D721Med (cell line): ENCODE data around the gene RPP40.

Experiments
- DNase-seq: peaks from one replicate; pipeline ENCODE4 v3.0.0; 2011; ENCODE audit warnings: low spot score; ENCODE audit not compliant: insufficient read length
- FAIRE-seq: peaks from 2 replicates; lab custom pipeline; 2011; peaks lifted over from hg19 to GRCh38; lab: Jason Lieb, UNC
- TF ChIP-seq, protein P1 (sequence below): IDR thresholded peaks from 2 replicates; pipeline ENCODE4 v1.5.1; 2012; ENCODE audit warnings: mild to moderate bottlenecking, control low read depth; ENCODE audit not compliant: insufficient read depth; ENCODE audit errors: missing control alignments

The RPP40 gene

DNA sequence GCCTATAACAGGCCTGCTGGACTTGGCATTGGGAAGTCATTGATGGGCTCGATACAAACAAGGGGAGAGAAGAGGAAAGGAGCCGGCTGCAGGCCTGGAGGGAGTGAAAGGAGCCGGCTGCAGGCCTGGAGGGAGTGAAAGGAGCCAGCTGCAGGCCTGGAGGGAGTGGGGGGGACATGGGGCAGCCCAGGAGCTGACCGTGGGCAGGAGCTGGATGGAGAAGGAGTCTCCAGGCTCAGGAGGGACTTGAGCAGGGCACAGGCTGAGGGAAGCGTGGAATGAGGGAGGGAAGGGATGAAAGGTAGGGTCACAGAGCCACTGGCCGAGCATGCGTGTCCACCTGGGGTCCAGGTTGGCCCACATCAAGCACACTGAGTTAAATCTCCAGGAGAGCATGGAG, 32.0 kb downstream of the RPP40 start:
- DNase-seq (no peak), FAIRE-seq (no peak)
- TF ChIP-seq, protein P1, sequence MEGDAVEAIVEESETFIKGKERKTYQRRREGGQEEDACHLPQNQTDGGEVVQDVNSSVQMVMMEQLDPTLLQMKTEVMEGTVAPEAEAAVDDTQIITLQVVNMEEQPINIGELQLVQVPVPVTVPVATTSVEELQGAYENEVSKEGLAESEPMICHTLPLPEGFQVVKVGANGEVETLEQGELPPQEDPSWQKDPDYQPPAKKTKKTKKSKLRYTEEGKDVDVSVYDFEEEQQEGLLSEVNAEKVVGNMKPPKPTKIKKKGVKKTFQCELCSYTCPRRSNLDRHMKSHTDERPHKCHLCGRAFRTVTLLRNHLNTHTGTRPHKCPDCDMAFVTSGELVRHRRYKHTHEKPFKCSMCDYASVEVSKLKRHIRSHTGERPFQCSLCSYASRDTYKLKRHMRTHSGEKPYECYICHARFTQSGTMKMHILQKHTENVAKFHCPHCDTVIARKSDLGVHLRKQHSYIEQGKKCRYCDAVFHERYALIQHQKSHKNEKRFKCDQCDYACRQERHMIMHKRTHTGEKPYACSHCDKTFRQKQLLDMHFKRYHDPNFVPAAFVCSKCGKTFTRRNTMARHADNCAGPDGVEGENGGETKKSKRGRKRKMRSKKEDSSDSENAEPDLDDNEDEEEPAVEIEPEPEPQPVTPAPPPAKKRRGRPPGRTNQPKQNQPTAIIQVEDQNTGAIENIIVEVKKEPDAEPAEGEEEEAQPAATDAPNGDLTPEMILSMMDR, result no peak

DNA sequence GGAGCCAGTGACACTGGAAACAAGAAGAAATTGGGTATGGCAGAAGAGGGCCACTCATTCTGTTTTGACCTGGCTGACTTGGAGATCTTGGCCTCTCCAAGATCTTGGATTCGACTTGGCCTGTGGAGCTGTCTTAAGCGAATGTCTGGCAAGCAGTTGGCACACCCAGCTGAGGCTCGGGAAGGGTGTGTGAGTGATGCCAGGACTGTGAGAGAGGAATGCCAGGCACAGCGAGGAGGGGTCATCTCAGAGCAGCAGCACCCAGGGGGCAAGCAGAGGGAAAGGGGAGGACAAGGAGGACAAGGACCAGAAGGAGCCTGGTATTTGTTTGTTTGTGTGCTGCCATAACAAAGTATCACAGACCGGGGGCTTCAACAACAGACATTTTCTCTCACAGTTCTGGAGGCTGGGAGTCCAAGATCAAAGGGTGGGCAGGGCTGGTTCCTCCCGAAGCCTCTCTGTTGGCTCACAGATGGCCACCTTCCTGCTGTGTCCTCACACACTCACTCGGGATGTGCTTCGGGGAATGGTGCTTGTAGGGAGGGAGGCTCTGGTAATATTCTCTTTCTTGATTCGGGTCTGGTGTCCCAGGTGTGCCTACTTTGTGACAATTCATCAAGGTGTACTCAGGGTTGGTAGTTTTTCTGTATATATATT, 33.0 kb downstream of the RPP40 start:
- no peak for DNase-seq
- TF ChIP-seq, protein P1, result no peak
- FAIRE-seq, result no peak

DNA sequence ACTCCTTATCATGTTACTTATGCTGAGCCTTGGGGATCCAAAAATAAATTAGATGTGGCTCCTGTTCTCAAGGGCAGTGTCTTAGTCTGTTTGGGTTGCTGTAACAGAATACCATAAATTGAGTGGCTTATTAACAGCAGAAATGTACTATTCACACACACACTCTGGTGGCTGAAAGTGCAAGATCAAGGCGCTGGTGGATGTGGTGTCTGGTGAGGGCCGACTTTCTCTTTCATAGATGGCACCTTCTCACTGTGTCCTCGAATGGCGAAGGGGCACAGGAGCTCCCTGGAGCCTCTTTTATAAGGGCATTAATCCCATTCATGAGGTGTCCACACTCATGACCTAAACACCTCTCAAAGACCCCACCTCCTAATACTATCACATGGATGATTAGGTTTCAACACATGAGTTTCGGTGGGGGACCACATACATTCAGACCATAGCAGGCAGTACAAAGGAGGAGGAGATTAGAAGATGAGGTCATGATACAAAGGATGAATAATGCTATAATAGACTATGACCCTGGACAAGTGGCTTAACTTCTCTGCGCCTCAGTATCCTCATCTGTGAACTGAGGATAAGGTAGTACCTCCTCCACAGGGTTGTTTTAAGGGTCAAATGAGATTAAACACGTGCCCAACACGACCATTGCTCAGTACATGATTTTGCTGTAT, 34.1 kb downstream of the RPP40 start:
- DNase-seq (no peak), FAIRE-seq (no peak)
- TF ChIP-seq, protein P1, result no peak

DNA sequence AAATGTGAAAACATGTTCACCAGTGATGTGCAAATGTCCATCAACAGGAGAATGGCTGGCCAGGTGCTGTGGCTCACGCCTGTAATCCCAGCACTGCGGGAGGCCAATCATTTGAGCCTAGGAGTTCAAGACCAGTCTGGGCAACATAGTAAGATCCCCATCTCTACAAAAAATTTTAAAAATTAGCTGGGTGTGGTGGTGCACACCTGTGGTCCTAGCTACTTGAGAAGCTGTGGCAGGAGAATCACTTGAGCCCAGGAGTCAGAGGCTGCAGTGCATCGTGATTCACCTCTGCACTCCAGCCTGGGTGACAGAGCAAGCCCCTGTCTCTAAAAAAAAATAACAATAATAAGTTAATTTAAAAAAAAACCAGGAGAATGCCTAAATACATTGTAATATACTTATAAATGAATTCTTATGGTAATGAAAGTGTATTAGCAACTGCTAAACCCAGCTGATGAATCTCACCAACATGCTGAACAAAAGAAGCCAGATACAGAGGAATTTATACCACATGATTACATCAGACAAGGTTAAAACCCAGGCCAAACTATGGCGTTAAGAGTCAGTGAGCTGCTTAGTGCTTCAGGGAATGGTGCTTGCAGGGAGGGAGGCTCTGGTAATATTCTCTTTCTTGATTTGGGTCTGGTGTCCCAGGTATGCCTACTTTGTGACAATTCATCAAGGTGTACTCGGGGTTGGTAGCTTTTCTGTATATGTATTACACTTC, 36.4 kb downstream of the RPP40 start:
- TF ChIP-seq, protein P1, result no peak

DNA sequence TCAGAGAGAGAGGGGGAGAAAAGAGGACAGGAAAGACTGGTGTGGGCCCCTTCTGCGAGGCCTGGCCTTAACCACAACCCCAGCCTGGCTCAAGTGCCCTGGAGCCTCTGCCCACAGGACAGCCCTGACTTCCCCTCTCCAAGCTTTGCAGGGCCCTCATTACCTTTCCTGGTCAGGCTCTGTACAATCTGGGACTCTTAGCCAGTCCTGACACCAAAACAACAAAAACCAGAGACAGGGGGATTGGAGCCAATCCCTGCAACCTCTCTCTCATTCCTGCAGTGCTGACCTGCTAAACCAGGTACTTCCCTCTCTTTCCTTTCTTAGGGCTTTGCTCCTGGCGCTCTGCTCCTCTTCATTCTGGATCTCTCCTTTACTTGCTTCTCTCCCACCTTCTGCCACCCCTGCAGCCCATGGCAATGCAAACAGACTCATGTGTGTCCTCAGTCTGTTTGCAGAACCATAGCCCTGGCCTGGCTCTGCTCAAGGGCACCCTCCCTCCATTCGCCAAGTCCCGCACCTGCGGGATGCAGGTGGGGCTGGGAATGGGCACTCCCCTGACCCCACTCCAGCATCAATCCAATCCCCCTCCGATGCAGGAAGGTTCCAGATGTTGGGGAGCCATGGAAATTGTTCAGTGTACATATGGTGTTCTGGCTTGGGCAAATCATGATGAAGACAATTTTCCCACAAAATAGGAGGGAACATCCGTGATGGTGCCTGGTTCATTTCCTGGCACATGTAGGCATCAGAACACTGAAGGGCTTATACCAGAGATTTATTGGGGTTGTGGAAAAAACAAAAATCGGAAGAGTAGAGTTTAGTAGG, 38.1 kb downstream of the RPP40 start:
- TF ChIP-seq, protein P1, result no peak
- FAIRE-seq, result no peak
- DNase-seq, result no peak

More for the DNA sequence above, 36.4 kb downstream of the RPP40 start:
- DNase-seq (no peak), FAIRE-seq (no peak)

DNA sequence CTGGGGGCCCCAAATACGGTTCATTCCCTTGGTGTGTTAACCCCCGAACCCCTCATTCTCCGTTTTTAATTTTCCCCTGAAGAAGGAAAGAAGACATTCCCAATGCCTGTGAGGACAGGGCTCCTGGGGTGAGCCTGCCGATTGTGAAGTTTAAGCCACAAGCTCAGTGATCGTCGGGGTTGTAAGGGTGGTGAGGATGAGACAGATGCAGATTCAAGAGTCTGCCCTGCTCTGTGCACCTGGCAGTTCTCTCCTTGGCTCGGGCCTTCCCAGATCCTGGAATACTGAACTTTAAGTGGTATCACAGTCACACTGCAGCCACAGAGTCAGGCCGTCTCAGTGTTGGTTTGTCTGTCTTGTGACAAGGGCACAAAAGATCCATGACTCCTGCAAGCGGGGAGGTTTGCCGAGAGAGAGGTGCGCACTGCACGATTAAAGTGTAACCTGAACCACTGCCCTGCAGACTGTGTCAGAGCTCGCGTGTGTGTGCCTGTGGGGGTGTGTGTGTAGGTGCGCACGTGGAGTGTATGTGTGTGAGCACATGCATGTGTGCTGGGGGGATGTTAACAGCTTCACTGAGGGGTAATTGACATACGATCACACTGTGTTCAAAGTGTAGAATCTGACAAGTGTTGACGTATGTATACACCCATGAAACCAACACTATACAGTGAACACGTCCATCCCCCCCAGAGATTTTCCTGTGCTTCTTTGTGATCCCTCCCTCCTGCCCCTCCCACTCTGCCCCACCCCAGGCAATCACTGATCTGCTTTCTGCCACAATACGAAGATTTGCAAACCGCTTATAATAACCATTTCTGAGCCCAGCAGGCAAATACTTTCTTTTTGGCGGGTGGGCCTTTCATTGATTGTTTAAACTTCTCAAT, 38.9 kb downstream of the RPP40 start:
- FAIRE-seq (no peak), DNase-seq (no peak)
- TF ChIP-seq, protein P1, result no peak
